Measurements from ENCODE around the gene ERN2. TPM values are rescaled to one million over a fixed set of nuclear protein-coding genes. Genes with fewer than 3 reads are reported as not detected.

ERN2 gene
- total RNA-seq, 1 donor from 2014 or later, result not detected

DNA sequence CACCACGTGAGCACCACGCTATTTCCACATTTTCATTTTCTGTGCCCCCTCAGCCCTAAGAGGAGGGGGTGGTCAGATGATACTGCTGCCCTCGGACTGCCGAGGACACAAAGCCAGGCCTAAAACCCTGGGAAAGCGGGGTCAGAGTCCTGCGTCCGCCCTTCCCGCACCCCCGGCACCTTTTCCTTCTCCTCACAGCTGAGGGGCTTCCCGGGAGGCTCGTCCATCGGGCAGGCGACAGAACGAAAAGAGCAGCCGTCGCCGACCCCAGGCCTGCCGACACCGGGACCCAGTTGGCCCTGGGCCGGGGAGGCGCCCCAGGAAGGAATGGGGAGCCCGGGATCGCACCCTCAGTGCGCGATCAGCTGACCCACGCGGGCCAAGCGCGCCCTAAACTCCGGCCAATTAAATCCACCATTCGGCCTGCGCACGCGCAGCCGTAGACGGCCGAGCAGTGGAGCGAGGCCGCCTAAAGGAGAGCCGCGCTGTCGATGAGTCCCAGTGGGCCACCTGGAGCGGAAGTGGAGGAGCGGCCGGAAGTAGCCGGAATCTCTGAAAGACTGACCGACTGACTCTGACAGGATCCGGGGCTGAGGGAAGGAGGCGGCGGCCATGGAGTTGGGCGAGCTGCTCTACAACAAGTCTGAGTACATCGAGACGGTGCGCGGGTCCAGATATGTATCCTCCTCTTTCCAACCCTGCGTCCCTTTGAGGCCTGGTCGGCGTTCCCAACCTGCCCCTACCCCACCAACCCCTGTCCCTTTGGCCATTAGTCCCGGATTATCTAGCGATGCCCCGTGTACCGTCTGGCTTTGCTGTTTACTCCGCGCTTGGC, 71.9 kb downstream of the ERN2 start, which contains the start of the genes DCTN5 and PALB2:
TSS of gene DCTN5 (plus strand) at position 536 of the 835 bp plus-strand sequence. CDS start at position 613, 77 bp downstream.
TSS of gene PALB2 (minus strand) at position 380 of the 835 bp plus-strand sequence. CDS start at position 227, 153 bp downstream.
- peak; percentile 94 to 96 for DNase-seq (ENCODE audit: low read depth in 2 of 2)

DNA sequence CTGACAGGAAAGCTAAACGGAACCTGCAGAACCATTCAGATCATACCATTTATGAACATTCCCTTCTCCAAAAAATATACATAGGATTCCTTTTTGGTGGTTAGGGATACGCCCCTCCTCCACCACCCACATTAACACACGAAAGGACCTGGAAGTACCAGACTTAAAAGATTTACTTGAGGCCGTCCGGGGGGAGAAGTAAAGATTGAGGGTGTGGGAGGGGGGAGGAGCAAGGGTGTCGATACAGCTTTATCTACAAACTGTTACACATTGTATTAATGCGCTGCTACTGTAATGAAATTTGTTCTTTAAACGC, 72.4 kb downstream of the ERN2 start:
- DNase-seq (ENCODE audit: low read depth in 2 of 2), result peak in 1 of 2 donors; percentile 3

Other genes starting within 250 kb of the ERN2 start
- 22.9 and 28.4 TPM in 2 replicates for gene GGA2, start 202.7 kb downstream of the ERN2 start, total RNA-seq
- 12.6 and 16.1 TPM in 2 replicates for gene EARS2, start 155.9 kb downstream of the ERN2 start, total RNA-seq
- gene UBFD1, start 155.5 kb downstream of the ERN2 start, total RNA-seq, result 39.7 and 68.5 TPM in 2 replicates
- 155 and 164 TPM in 2 replicates for gene NDUFAB1, start 116.9 kb downstream of the ERN2 start, total RNA-seq
- gene PALB2, start 71.9 kb downstream of the ERN2 start, total RNA-seq, result 4.1 and 6.2 TPM in 2 replicates
- 47.8 and 48.6 TPM in 2 replicates for gene DCTN5, start 71.8 kb downstream of the ERN2 start, total RNA-seq
- gene PLK1, start 34.3 kb downstream of the ERN2 start, total RNA-seq, result 2.8 and 10.9 TPM in 2 replicates
- gene CHP2, start 41.8 kb upstream of the ERN2 start, total RNA-seq, result not detected in 2 replicates
- under 0.01 TPM in 1 of 2 replicates, not detected in the other for gene PRKCB, start 122.8 kb upstream of the ERN2 start, total RNA-seq

All from lung microvascular endothelial cell (primary cell).